A549 (cell line): Measurements from ENCODE around the gene FGFR4. TPM values are rescaled to one million over a fixed set of nuclear protein-coding genes. Genes with fewer than 3 reads are reported as not detected.

ENCODE experiments used
- ATAC-seq, 2 experiments: fragments of 200-7000 bp in 1 of 2; fragments of >200 bp in 1 of 2; cut with Nextera tagmentation in 1 of 2; cut with Tn5 transposase in 1 of 2; 3 replicates each; pipeline versions ENCODE4 v1.8.0 to v1.9.1; 2018 to 2020; ENCODE audit warnings: mild to moderate bottlenecking in 1 of 2, moderate library complexity in 1 of 2
- CTCF ChIA-PET: fragments of 300-600 bp; sonication (Branson Sonifier 250); formaldehyde crosslinking; extraction: SDS; loops from one replicate; lab custom pipeline; 2021; ENCODE audit warnings: antibody characterized with exemption, inconsistent platforms; lab: Yijun Ruan, JAX
- POLR2A ChIA-PET: fragments of 350-600 bp; formaldehyde crosslinking; extraction: SDS; loops from one replicate; lab custom pipeline; 2021; ENCODE audit warnings: antibody characterized with exemption, inconsistent platforms; lab: Yijun Ruan, JAX
- DNase-seq, 2 experiments: peaks; one replicate each; pipeline versions ENCODE4 v3.0.0 to v3.0.0-alpha.2; 2011 to 2016; ENCODE audit warnings: low read depth in 1 of 2, low spot score in 1 of 2
- FAIRE-seq: peaks from 2 replicates; lab custom pipeline; 2011; peaks lifted over from hg19 to GRCh38; lab: Jason Lieb, UNC
- H3K27ac ChIP-seq, 2 experiments: fragments of >200 bp; sonication (Bioruptor Twin); formaldehyde crosslinking; 3 replicates each; pipeline ENCODE4 v1.5.1; 2016 to 2017
- H3K4me1 ChIP-seq: fragments of >200 bp; sonication (Bioruptor Twin); formaldehyde crosslinking; 3 replicates; pipeline ENCODE4 v1.6.1; 2016
- H3K4me2 ChIP-seq: fragments of >200 bp; sonication (Bioruptor Twin); formaldehyde crosslinking; 3 replicates; pipeline ENCODE4 v1.6.1; 2016
- H3K4me3 ChIP-seq: fragments of >200 bp; sonication (Bioruptor Twin); formaldehyde crosslinking; 3 replicates; pipeline ENCODE4 v1.5.1; 2016
- H3K9me3 ChIP-seq: fragments of >200 bp; sonication (Bioruptor Twin); formaldehyde crosslinking; 3 replicates; pipeline ENCODE4 v1.6.1; 2016
- ATOH8 ChIP-seq: fragments of 250-450 bp; sonication (Bioruptor Pico); IDR thresholded peaks from 2 replicates; pipeline ENCODE4 v1.5.0; 2020; ENCODE audit warnings: low read depth, mild to moderate bottlenecking, moderate library complexity
- BCL3 ChIP-seq: fragments of >200 bp; sonication (Bioruptor Twin); formaldehyde crosslinking; IDR thresholded peaks from 3 replicates; pipeline ENCODE4 v1.6.1; 2016
- BHLHE40 ChIP-seq: IDR thresholded peaks from 2 replicates; pipeline ENCODE4 v1.6.1; 2012; ENCODE audit warnings: low read depth, low read length, inconsistent platforms
- CBX2 ChIP-seq: fragments of 200-600 bp; sonication (generic); IDR thresholded peaks from 2 replicates; pipeline ENCODE4 v1.6.1; 2016; ENCODE audit warnings: low read depth, mild to moderate bottlenecking, borderline replicate concordance
- CHD4 ChIP-seq: fragments of 200-600 bp; sonication (generic); IDR thresholded peaks from 2 replicates; pipeline ENCODE4 v1.6.1; 2016; ENCODE audit warnings: antibody characterized with exemption, mild to moderate bottlenecking, borderline replicate concordance
- E2F6 ChIP-seq: IDR thresholded peaks from 2 replicates; pipeline ENCODE4 v1.6.1; 2012; ENCODE audit warnings: low read depth, borderline replicate concordance
- EHMT2 ChIP-seq: fragments of 200-600 bp; sonication (generic); IDR thresholded peaks from 2 replicates; pipeline ENCODE4 v1.6.1; 2016; ENCODE audit warnings: antibody characterized with exemption, low read depth, mild to moderate bottlenecking, moderate library complexity
- FOSB ChIP-seq: fragments of 250-450 bp; sonication (Bioruptor Pico); IDR thresholded peaks from 2 replicates; pipeline ENCODE4 v1.5.0; 2020; ENCODE audit warnings: mild to moderate bottlenecking, moderate library complexity
- HES2 ChIP-seq: fragments of >200 bp; sonication (Bioruptor Twin); formaldehyde crosslinking; IDR thresholded peaks from 2 replicates; pipeline ENCODE4 v1.6.1; 2016
- HOXB13 ChIP-seq: fragments of 250-450 bp; sonication (Bioruptor Pico); IDR thresholded peaks from 2 replicates; pipeline ENCODE4 v1.5.0; 2020; ENCODE audit warnings: low read depth, mild to moderate bottlenecking, moderate library complexity
- HOXB5 ChIP-seq: fragments of 250-450 bp; sonication (Bioruptor Pico); IDR thresholded peaks from 2 replicates; pipeline ENCODE4 v1.5.0; 2020; ENCODE audit warnings: mild to moderate bottlenecking, moderate library complexity
- MAX ChIP-seq: IDR thresholded peaks from 2 replicates; pipeline ENCODE4 v1.6.1; 2012
- MAZ ChIP-seq: fragments of 150-350 bp; IDR thresholded peaks from 2 replicates; pipeline ENCODE4 v1.6.1; 2014; ENCODE audit warnings: antibody characterized with exemption, low read depth, low read length, borderline replicate concordance
- MYC ChIP-seq: IDR thresholded peaks from 2 replicates; pipeline ENCODE4 v1.6.1; 2012; ENCODE audit warnings: mild to moderate bottlenecking, inconsistent platforms, low read length, improper control_type of control experiment, borderline replicate concordance
- NFE2L2 ChIP-seq: fragments of 150-350 bp; conservative IDR thresholded peaks from 2 replicates; pipeline ENCODE4 v1.6.1; 2014; ENCODE audit warnings: low read length
- NR3C1 ChIP-seq: fragments of >200 bp; sonication (Bioruptor Twin); formaldehyde crosslinking; IDR thresholded peaks from 3 replicates; pipeline ENCODE4 v1.6.1; 2017
- POLR2A ChIP-seq: IDR thresholded peaks from 2 replicates; pipeline ENCODE4 v1.6.1; 2012; ENCODE audit warnings: mild to moderate bottlenecking, low read length
- POLR2AphosphoS2 ChIP-seq: conservative IDR thresholded peaks from 2 replicates; pipeline ENCODE4 v1.6.1; 2012; ENCODE audit warnings: low read length, improper control_type of control experiment, inconsistent platforms
- RCOR1 ChIP-seq: fragments of 150-350 bp; IDR thresholded peaks from 2 replicates; pipeline ENCODE4 v1.6.1; 2014; ENCODE audit warnings: antibody characterized with exemption, low read length, low read depth
- RFX5 ChIP-seq: fragments of 450-650 bp; IDR thresholded peaks from 2 replicates; pipeline ENCODE4 v1.7.1; 2014; ENCODE audit warnings: antibody characterized with exemption, mild to moderate bottlenecking, moderate library complexity
- SMC3 ChIP-seq: fragments of >200 bp; sonication (Bioruptor Twin); formaldehyde crosslinking; IDR thresholded peaks from 3 replicates; pipeline ENCODE4 v1.6.1; 2018; ENCODE audit warnings: inconsistent platforms
- ZFP36 ChIP-seq: fragments of 450-650 bp; IDR thresholded peaks from 2 replicates; pipeline ENCODE4 v1.6.1; 2014; ENCODE audit warnings: borderline replicate concordance; ENCODE audit not compliant: partially characterized antibody
- ZSCAN20 ChIP-seq: fragments of 250-450 bp; sonication (Bioruptor Pico); IDR thresholded peaks from 2 replicates; pipeline ENCODE4 v1.8.0; 2022; ENCODE audit warnings: mild to moderate bottlenecking, moderate library complexity
- WGBS: methylation state at CpG from one replicate; pipeline ENCODE4 v1.1.6; 2017; ENCODE audit errors: missing lambda C conversion rate; 5-methylcytosine and 5-hydroxymethylcytosine counted together
- polyA plus RNA-seq, 4 experiments: library from polyadenylated mRNA; depleted of rRNA in 3 of 4; stranded (reverse); fragments of >200 nt; fragmentation: RNase III in 1 of 4; extraction: RNeasy Plus Mini Kit Qiagen cat#74134 plus additional on column Dnase treatment in 1 of 4; gene quantifications; 2 replicates in 3 of 4; 3 replicates in 1 of 4; pipeline ENCODE4 v1.2.3, GENCODE V29; 2011 to 2017

Gene FGFR4
- polyA plus RNA-seq, 2 of the 4 experiments (the other 2 are of a cell fraction) = 31.8 to 45.2 TPM

GRCh38 chr5:177133096-177133852, 46.6 kb downstream of the FGFR4 start, which contains the start of gene NSD1:
TSS of gene NSD1 (plus strand) at chr5:177133773. CDS start at chr5:177135104, 1,331 bp downstream.
- FAIRE-seq (no peak), ATAC-seq (peak; percentile 48 to 67), DNase-seq (peak; percentile 63 to 76)
- peak within 1 kb of the TSS; percentile 94 to 96 for H3K27ac ChIP-seq
- no peak for TF ChIP-seq BHLHE40
- no peak for TF ChIP-seq FOSB (CRISPR knock-in tag)
- TF ChIP-seq MYC = peak; percentile 49; the same call in 1 of the 2 replicates
- no peak for TF ChIP-seq CHD4
- TF ChIP-seq MAX = peak; percentile 67; the same call in 1 of the 2 replicates
- TF ChIP-seq HOXB13 (CRISPR knock-in tag) = peak; percentile 49; the same call in 1 of the 2 replicates
- peak; percentile 44 for TF ChIP-seq POLR2A
- no peak for TF ChIP-seq NFE2L2
- TF ChIP-seq SMC3 = no peak
- TF ChIP-seq MAZ = no peak
- TF ChIP-seq NR3C1 = no peak
- peak; percentile 72; the same call in 1 of the 2 replicates for TF ChIP-seq HOXB5
- peak; percentile 33; the same call in 1 of the 2 replicates for TF ChIP-seq RFX5
- TF ChIP-seq E2F6 = 0 out of 2 replicates have a peak, but pooled peaks have one; percentile 17
- TF ChIP-seq HES2 = no peak
- TF ChIP-seq ATOH8 = peak; percentile 34; the same call in 1 of the 2 replicates
- TF ChIP-seq BCL3 = 0 out of 3 replicates have a peak, but pooled peaks have one; percentile 50
- TF ChIP-seq EHMT2 = no peak
- no peak for TF ChIP-seq RCOR1
- TF ChIP-seq ZFP36 = no peak
- no peak for TF ChIP-seq POLR2AphosphoS2
- TF ChIP-seq ZSCAN20 = peak; percentile 28; the same call in 1 of the 2 replicates
- TF ChIP-seq CBX2 = no peak
- no peaks in the 10 kb centered on the region for H3K9me3 ChIP-seq
- WGBS = 77% methylated on average over 25 of the region's 93 CpGs
- peaks cover 31% of the 10 kb centered on the region for H3K4me1 ChIP-seq
- ChIA-PET CTCF (interaction anchor here (1.6 to 16.4 kb wide), 2 partner anchors 9 to 21 kb away, joined by 3 to 168 read pairs; no protein-coding TSS in a partner anchor), POLR2A (interaction anchor here (0.6 to 1.3 kb wide), 3 partner anchors 19 to 313 kb away, joined by 3 read pairs; no protein-coding TSS in a partner anchor)
- H3K4me3 ChIP-seq = peak within 1 kb of the TSS; percentile 80
- peak within 1 kb of the TSS; percentile 92 for H3K4me2 ChIP-seq
